Fibroblast of pulmonary artery (primary cell): ENCODE measurements around the gene LDLRAD4.
A peak's percentile ranks its signal among the peaks of the same experiment; 100 is the strongest.

Source experiments
- DNase-seq: peaks from one replicate; pipeline ENCODE4 v3.0.0-alpha.2; 2010; ENCODE audit warnings: low read depth
- H3K4me3 ChIP-seq: replicated peaks from 2 replicates; pipeline ENCODE4 v1.5.1; 2011; ENCODE audit warnings: low read depth, mild to moderate bottlenecking, control low read depth, low read length, moderate library complexity
- CTCF ChIP-seq: IDR thresholded peaks from 2 replicates; pipeline ENCODE4 v1.5.1; 2011; ENCODE audit warnings: mild to moderate bottlenecking, control low read depth, low read length, inconsistent platforms; ENCODE audit errors: missing control alignments

LDLRAD4 gene

GRCh38 chr18:13218997-13219396 lies 437 bp downstream of the LDLRAD4 start:
- H3K4me3 ChIP-seq, result no peak overlapping the region
- TF ChIP-seq CTCF, result no peak

DNA sequence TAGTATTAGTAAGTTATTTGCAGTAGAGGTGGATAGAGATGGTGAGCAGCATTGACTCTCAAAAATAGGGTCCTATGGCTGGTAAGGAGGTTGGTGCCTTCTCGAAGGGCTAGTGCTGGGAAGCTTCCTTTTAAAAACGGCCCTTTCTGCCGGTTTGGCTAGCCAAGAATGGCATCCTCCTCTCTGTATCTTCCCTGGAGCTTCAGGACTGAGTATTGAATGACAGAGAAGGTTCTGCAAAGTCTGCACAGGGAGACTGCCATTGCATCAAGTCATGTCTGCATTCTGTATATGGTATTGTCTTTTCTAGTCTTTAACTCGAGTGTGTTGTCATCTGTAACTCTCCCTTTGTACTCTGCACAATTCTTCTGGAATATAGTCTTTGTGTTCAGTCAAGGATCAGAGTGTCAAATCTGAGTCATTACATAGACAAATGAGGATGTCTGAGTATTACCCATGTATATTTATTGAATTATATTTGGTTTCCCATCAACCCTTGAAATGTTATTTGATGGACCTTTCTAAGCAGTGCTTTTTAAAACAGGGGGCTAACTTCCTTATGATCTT lies 1.1 kb downstream of the LDLRAD4 start:
- no peak for TF ChIP-seq CTCF
- no peak overlapping the region for H3K4me3 ChIP-seq
- no peak for DNase-seq

More at GRCh38 chr18:13218997-13219396, 437 bp downstream of the LDLRAD4 start:
- DNase-seq, result no peak

- no peak for DNase-seq
- H3K4me3 ChIP-seq, result no peak overlapping the region
- TF ChIP-seq CTCF, result no peak
These were observed 1.9 kb downstream of the LDLRAD4 start for GRCh38 chr18:13220361-13220991.

DNA sequence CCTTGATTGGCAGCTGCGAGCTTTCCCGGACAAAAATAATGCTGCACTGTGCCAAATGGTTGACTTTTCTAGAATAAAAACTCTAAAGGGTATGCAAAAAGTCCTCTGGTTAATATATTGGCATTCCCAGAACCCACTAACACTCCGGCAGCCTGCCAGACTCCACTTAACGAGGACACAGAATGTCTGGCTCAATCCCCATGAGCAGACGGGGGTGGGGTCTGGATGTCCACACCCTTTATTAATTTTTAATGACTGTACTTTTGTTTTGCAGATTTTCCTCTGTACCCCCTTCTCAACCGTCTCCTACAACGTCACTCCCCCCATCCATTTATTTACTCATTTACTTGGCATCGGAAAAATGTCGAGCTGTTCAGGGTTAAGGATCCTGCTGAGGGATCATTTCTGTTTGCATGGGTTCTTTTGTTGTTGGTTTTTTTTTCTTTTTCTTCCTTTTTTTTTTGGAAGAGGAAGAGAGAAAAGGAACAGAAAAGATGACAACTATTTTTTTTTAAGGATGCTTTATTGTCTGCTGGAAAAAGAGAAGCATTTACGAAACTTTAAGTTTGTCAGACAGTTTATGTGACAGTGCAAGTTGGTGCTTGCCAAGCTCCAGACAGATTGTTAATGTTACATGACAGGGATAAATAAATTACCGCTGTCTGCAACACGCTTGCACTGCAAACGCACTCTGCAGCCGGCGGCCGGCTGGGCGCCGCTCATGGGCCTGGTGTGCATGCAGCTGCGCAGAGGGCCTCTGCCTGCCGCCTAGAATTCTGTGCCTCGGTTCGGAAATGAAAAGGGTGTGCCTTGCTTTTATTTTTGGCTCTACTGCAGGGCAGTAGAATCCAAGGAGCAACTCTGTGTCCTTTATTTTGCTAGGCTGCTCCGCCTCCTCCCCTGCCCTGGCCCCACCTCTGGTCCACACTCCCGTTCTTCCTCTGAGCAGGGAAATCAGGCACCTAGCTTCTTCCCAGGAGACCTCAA lies 3.6 kb downstream of the LDLRAD4 start:
- DNase-seq, result peak; percentile 17
- no peak for TF ChIP-seq CTCF

DNA sequence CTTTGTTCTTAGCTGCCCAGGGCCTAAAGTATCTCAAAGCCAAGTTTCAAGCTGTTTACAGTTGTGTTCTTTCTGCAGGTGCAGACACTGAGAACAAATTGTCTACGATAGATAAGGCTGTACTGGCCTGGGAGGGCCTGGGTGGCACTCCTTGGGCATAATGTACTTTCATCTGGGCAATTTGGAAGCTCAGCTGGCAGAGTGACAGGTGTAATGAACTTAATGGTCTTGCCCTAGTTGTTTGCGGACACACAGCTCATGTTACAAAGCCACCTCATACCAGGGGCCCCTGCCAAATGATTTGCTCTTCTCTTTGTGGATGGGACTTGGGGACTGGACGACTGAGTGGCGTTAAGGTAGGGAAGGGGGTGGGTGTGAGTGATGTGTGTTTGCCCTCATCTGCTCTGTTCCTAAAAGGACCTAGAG lies 4.3 kb downstream of the LDLRAD4 start:
- no peak overlapping the region for H3K4me3 ChIP-seq
- no peak for TF ChIP-seq CTCF
- no peak for DNase-seq

More for the DNA sequence above, 3.6 kb downstream of the LDLRAD4 start:
- no peak overlapping the region for H3K4me3 ChIP-seq

DNA sequence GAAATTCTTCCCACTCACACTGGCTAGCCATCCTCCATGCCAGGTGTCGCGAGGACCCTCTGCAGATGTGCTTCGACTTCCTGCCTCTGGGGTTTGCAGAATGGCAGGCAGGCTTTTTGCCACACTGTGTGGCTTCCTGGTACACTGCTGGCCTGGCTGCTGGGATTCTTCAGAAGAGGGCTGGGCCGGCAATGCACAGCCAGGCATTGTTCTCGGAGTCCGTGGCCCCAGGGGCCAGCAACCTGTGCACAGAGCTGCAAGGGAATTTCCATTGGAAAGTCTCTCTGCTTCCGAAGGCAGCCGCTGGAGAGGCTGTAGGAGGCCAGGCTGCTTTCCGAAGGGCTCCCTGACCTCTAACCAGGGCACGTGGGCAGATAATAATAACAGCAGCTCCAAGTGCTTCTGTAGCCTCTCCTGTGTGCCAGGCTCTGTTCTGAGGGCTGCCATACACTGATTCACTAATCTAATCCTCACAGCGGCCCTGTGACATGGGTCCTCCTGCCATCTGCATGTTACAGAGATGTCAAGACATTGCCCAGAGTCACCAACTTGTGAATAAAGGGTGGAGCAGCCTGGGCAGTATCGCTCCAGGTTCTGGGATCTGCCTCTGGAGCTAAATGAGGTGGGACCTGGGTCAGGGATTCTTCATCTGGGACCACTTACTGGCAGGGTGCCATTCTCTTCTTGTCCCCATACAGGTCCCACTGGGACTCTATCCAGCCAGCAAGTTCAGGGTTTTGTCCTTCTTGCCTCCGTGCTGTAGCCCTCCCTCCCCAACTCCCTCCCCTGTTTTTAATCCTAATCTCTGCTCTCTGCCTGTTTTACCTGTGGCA lies 5.0 kb downstream of the LDLRAD4 start:
- TF ChIP-seq CTCF, result no peak
- no peak for DNase-seq
- no peak overlapping the region for H3K4me3 ChIP-seq
